Measurements from ENCODE around the gene PGF.

DNA sequence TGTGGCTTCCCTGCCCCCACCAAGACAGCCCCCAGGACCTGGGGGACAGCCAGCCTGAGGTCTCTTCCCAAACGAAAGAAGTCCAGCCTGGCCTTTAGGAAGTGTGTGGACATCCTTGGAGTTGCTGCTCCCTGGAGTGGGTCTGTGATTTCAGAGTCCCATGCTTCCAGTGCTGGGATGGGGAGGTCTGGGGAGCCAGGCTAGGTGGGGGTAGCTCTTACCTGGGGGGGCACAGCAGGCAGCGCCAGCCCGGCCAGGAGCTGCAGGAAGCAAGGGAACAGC lies 509 bp downstream of the PGF start:
- TF ChIP-seq ZNF143 (CRISPR knock-in tag; IDR thresholded peaks at IDR 0.05) (no peak), ZNF296 (CRISPR knock-in tag; conservative IDR thresholded peaks at IDR 0.05) (no peak), SP2 (CRISPR knock-in tag; IDR thresholded peaks at IDR 0.05) (no peak), TCF7L2 (IDR thresholded peaks at IDR 0.05; ENCODE audit: low read depth, low read length) (no peak), TBL1XR1 (IDR thresholded peaks at IDR 0.05; ENCODE audit: borderline replicate concordance, low read length, partially characterized antibody) (no peak), KAT2B (IDR thresholded peaks at IDR 0.05; ENCODE audit: borderline replicate concordance, low read depth, low read length) (no peak), EP300 (IDR thresholded peaks at IDR 0.05; ENCODE audit: low read depth in 2 of 2, low read length in 2 of 2) (no peak), EP300 (CRISPR knock-in tag; IDR thresholded peaks at IDR 0.05; ENCODE audit: borderline replicate concordance) (no peak)
- TF ChIP-seq, protein P1, sequence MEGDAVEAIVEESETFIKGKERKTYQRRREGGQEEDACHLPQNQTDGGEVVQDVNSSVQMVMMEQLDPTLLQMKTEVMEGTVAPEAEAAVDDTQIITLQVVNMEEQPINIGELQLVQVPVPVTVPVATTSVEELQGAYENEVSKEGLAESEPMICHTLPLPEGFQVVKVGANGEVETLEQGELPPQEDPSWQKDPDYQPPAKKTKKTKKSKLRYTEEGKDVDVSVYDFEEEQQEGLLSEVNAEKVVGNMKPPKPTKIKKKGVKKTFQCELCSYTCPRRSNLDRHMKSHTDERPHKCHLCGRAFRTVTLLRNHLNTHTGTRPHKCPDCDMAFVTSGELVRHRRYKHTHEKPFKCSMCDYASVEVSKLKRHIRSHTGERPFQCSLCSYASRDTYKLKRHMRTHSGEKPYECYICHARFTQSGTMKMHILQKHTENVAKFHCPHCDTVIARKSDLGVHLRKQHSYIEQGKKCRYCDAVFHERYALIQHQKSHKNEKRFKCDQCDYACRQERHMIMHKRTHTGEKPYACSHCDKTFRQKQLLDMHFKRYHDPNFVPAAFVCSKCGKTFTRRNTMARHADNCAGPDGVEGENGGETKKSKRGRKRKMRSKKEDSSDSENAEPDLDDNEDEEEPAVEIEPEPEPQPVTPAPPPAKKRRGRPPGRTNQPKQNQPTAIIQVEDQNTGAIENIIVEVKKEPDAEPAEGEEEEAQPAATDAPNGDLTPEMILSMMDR (CRISPR knock-in tag; IDR thresholded peaks at IDR 0.05), result no peak
